GM12872 (cell line): Measurements from ENCODE around the gene ARHGEF16.

Experiments used
- CTCF ChIP-seq: IDR thresholded peaks from 3 replicates; pipeline ENCODE4 v1.5.1; 2011; ENCODE audit warnings: low read depth, mild to moderate bottlenecking, low read length, moderate library complexity; ENCODE audit not compliant: insufficient read depth

Gene ARHGEF16

GRCh38 chr1:3515774-3516480 is 61.5 kb downstream of the ARHGEF16 start:
- TF ChIP-seq CTCF = no peak

GRCh38 chr1:3516481-3516869 is 62.0 kb downstream of the ARHGEF16 start:
- no peak for TF ChIP-seq CTCF

- no peak for TF ChIP-seq CTCF
Measured at GRCh38 chr1:3516911-3517675, 62.6 kb downstream of the ARHGEF16 start.

- TF ChIP-seq CTCF = peak; percentile 85
Measured at GRCh38 chr1:3518256-3518655, 63.8 kb downstream of the ARHGEF16 start.

GRCh38 chr1:3518756-3519155 is 64.3 kb downstream of the ARHGEF16 start:
- no peak for TF ChIP-seq CTCF

GRCh38 chr1:3519301-3519885 is 64.9 kb downstream of the ARHGEF16 start:
- TF ChIP-seq CTCF = no peak
